Hepatocyte (in vitro differentiated cells): Measurements from ENCODE around the gene MAGED4. TPM values are rescaled to one million over a fixed set of nuclear protein-coding genes. Genes with fewer than 3 reads are reported as not detected.
"Not testable (repeated sequence)": the region's sequence is repeated elsewhere in the genome, so short reads cannot be mapped to it uniquely, and the experiment has no call there.

Experiments
- DNase-seq: peaks from one replicate; pipeline ENCODE4 v3.0.0-alpha.2; 2016; ENCODE audit warnings: low spot score
- H2AFZ ChIP-seq: fragments of 200-600 bp; sonication (generic); 2 replicates; pipeline ENCODE4 v1.6.0; 2016; ENCODE audit warnings: antibody characterized with exemption, mild to moderate bottlenecking
- H3K27ac ChIP-seq: fragments of 200-600 bp; sonication (generic); 2 replicates; pipeline ENCODE4 v1.5.1; 2016; ENCODE audit warnings: mild to moderate bottlenecking
- H3K27me3 ChIP-seq: fragments of 200-600 bp; sonication (generic); 2 replicates; pipeline ENCODE4 v1.6.1; 2016
- H3K36me3 ChIP-seq: fragments of 200-600 bp; sonication (generic); replicated peaks from 2 replicates; pipeline ENCODE4 v1.5.1; 2016; ENCODE audit warnings: low read depth; ENCODE audit not compliant: insufficient read depth
- H3K4me1 ChIP-seq: fragments of 200-600 bp; sonication (generic); 2 replicates; pipeline ENCODE4 v1.5.1; 2016; ENCODE audit warnings: mild to moderate bottlenecking, moderate library complexity; ENCODE audit not compliant: insufficient read depth
- H3K4me2 ChIP-seq: fragments of 200-600 bp; sonication (generic); 2 replicates; pipeline ENCODE4 v1.6.0; 2016
- H3K4me3 ChIP-seq: fragments of 200-600 bp; sonication (generic); 2 replicates; pipeline ENCODE4 v1.5.1; 2016; ENCODE audit warnings: mild to moderate bottlenecking
- H3K79me2 ChIP-seq: fragments of 200-600 bp; sonication (generic); 2 replicates; pipeline ENCODE4 v1.6.0; 2017; ENCODE audit warnings: mild to moderate bottlenecking
- H3K9me2 ChIP-seq: fragments of 200-600 bp; sonication (generic); replicated peaks from 2 replicates; pipeline ENCODE4 v1.6.0; 2017; ENCODE audit warnings: mild to moderate bottlenecking; ENCODE audit not compliant: insufficient read depth
- H3K9me3 ChIP-seq: fragments of 200-600 bp; sonication (generic); 2 replicates; pipeline ENCODE4 v1.5.1; 2016; ENCODE audit warnings: low read depth, mild to moderate bottlenecking
- H4K20me1 ChIP-seq: fragments of 200-600 bp; sonication (generic); 2 replicates; pipeline ENCODE4 v1.6.0; 2016; ENCODE audit warnings: mild to moderate bottlenecking; ENCODE audit not compliant: insufficient read depth, poor library complexity, severe bottlenecking
- EZH2 ChIP-seq: fragments of 200-600 bp; sonication (generic); IDR thresholded peaks from 2 replicates; pipeline ENCODE4 v1.6.1; 2016; ENCODE audit warnings: antibody characterized with exemption, mild to moderate bottlenecking, borderline replicate concordance
- EZH2phosphoT487 ChIP-seq: fragments of 200-600 bp; sonication (generic); IDR thresholded peaks from one replicate; pipeline ENCODE4 v1.6.1; 2018; ENCODE audit warnings: antibody characterized with exemption, mild to moderate bottlenecking, low read depth, moderate library complexity; ENCODE audit not compliant: unreplicated experiment, severe bottlenecking
- WGBS: methylation state at CpG from one replicate; pipeline ENCODE4 v1.1.6; 2016; ENCODE audit warnings: low lambda C conversion rate; ENCODE audit errors: missing lambda C conversion rate; 5-methylcytosine and 5-hydroxymethylcytosine counted together
- polyA plus RNA-seq: library from polyadenylated mRNA; unstranded; fragments of >200 nt; fragmentation: Nextera tagmentation; extraction: Ambion mirVana; gene quantifications from 2 replicates; pipeline ENCODE4 v1.2.1, GENCODE V29; 2016
- total RNA-seq: library from RNA; depleted of rRNA; stranded (reverse); fragments of >200 nt; gene quantifications from 2 replicates; pipeline ENCODE4 v1.2.3, GENCODE V29; 2014
- TF ChIP-seq, protein P1 (sequence below): fragments of 200-600 bp; sonication (generic); IDR thresholded peaks from 2 replicates; pipeline ENCODE4 v1.5.1; 2016; ENCODE audit warnings: antibody characterized with exemption, mild to moderate bottlenecking; ENCODE audit not compliant: poor library complexity

Gene MAGED4, protein sequence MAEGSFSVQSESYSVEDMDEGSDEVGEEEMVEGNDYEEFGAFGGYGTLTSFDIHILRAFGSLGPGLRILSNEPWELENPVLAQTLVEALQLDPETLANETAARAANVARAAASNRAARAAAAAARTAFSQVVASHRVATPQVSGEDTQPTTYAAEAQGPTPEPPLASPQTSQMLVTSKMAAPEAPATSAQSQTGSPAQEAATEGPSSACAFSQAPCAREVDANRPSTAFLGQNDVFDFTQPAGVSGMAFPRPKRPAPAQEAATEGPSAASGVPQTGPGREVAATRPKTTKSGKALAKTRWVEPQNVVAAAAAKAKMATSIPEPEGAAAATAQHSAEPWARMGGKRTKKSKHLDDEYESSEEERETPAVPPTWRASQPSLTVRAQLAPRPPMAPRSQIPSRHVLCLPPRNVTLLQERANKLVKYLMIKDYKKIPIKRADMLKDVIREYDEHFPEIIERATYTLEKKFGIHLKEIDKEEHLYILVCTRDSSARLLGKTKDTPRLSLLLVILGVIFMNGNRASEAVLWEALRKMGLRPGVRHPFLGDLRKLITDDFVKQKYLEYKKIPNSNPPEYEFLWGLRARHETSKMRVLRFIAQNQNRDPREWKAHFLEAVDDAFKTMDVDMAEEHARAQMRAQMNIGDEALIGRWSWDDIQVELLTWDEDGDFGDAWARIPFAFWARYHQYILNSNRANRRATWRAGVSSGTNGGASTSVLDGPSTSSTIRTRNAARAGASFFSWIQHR
- total RNA-seq = 59.1 and 101 TPM in 2 replicates
- polyA plus RNA-seq = 61.7 and 69.3 TPM in 2 replicates

DNA sequence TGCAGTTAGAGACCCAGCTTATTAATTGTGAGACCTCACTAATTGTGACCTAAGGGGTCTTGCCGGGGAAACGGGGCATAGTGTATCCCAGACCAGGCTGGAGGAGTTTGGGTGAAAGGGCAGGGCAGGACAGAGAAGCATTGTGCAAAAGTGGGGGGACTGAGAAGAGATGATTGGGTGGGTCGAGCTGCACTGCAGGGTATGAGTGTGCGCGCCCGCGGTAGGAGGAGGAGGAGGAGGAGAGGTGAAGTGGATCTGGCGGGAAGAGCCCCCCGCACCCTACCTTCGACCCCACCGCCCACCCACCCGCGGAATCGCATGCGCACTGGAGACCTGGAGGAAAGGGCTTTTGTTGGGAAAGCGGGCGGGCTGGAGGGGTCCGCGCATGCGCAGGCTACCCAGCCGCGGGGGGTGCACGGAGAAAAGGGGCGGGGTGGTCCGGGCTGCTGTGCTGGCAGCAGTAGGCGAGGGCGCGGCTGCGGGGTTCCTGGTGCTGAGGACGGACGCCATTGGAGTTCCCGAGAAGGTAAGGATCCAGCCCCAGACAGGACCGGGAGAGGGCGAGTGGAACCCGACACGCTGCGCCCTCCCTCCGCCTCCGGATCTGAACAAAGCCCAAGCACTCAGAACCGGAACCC lies at the start of gene MAGED4:
MAGED4 (plus strand) TSS at position 449 of the 638 bp plus-strand sequence. CDS start 1,035 bp downstream, outside the sequence.
- H3K27me3 ChIP-seq, H2AFZ ChIP-seq, H3K36me3 ChIP-seq, H3K4me1 ChIP-seq, H3K4me3 ChIP-seq, H3K27ac ChIP-seq, H3K9me3 ChIP-seq, H3K9me2 ChIP-seq, H3K79me2 ChIP-seq, H4K20me1 ChIP-seq, H3K4me2 ChIP-seq, DNase-seq: not testable (repeated sequence)
- no CpG with 5 or more reads among the region's 40 CpGs for WGBS

DNA sequence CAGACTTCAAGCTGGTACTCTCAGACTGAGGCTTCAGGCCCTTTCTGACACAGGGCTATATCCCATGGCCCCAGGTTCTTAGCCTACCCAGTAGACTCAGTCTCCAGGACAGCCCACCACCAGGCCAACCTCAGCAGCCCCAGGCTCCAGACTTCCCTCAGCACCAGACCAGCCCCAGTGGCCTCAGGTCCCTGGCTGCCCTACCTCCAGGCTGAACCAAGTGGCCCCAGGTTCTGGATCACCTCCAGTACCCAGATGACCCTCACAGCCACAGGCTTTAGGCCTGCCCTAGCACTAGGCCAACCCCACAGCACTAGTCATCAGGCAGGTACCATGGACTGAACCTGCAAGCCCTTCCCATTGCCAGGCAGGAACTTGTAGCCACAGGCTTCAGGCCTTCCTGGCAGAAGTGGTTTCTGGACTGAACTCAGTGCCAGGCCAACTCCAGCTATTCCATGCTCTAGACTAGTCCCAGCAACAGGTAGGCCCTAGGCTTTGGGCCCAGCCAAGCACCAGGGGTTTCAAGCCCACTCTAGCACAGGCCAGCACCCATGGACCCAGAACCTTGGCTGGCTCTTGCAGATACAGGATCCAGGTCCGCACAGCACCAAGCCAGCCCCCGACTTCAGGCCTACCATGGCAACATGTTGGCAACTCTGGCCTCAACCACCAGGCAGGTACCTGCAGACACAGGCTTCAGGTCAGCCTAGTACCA lies 45.7 kb upstream of the MAGED4 start:
- H3K27ac ChIP-seq = no peak overlapping the region
- no peak overlapping the region for H3K4me2 ChIP-seq
- no peak overlapping the region for H3K4me3 ChIP-seq

DNA sequence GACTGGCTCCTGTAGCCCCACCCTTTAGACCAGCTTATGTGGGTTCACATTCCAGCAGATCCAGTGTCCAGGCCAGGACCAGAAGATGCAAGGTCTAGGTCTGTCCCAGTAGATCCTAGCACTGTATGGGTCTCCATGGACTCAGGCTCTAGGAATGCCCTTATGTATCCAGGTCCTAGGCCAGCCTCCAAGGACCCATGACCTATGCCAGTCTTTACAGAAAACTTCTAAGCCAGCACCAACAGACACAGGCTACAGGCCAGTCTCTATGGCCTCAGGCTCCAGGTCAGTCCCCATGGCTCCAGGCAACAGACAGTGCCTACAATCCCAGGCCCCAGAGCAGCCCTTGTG lies 45.2 kb upstream of the MAGED4 start:
- no peak overlapping the region for H2AFZ ChIP-seq
- no peak overlapping the region for H3K4me2 ChIP-seq
- no peaks in the 10 kb centered on the region for H3K27me3 ChIP-seq
- H3K27ac ChIP-seq = no peak overlapping the region
- TF ChIP-seq EZH2 (no peak), EZH2phosphoT487 (no peak)
- TF ChIP-seq, protein P1, sequence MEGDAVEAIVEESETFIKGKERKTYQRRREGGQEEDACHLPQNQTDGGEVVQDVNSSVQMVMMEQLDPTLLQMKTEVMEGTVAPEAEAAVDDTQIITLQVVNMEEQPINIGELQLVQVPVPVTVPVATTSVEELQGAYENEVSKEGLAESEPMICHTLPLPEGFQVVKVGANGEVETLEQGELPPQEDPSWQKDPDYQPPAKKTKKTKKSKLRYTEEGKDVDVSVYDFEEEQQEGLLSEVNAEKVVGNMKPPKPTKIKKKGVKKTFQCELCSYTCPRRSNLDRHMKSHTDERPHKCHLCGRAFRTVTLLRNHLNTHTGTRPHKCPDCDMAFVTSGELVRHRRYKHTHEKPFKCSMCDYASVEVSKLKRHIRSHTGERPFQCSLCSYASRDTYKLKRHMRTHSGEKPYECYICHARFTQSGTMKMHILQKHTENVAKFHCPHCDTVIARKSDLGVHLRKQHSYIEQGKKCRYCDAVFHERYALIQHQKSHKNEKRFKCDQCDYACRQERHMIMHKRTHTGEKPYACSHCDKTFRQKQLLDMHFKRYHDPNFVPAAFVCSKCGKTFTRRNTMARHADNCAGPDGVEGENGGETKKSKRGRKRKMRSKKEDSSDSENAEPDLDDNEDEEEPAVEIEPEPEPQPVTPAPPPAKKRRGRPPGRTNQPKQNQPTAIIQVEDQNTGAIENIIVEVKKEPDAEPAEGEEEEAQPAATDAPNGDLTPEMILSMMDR = no peak
- H3K9me2 ChIP-seq = no peaks in the 10 kb centered on the region
- H4K20me1 ChIP-seq = no peaks in the 10 kb centered on the region
- no peaks in the 10 kb centered on the region for H3K9me3 ChIP-seq
- H3K4me3 ChIP-seq = no peak overlapping the region
- DNase-seq = no peak
- no peaks in the 10 kb centered on the region for H3K79me2 ChIP-seq
- no peaks in the 10 kb centered on the region for H3K4me1 ChIP-seq
- no peaks in the 10 kb centered on the region for H3K36me3 ChIP-seq

More for the DNA sequence above, 45.7 kb upstream of the MAGED4 start:
- WGBS = 97% methylated on average over 2 of the region's 2 CpGs
- H4K20me1 ChIP-seq = no peaks in the 10 kb centered on the region
- H2AFZ ChIP-seq = no peak overlapping the region
- H3K9me3 ChIP-seq = no peaks in the 10 kb centered on the region
- no peaks in the 10 kb centered on the region for H3K79me2 ChIP-seq
- no peak for DNase-seq
- H3K27me3 ChIP-seq = no peaks in the 10 kb centered on the region
- no peaks in the 10 kb centered on the region for H3K4me1 ChIP-seq
- TF ChIP-seq, protein P1 = no peak
- TF ChIP-seq EZH2phosphoT487 (no peak), EZH2 (no peak)
- H3K36me3 ChIP-seq = no peaks in the 10 kb centered on the region
- no peaks in the 10 kb centered on the region for H3K9me2 ChIP-seq

DNA sequence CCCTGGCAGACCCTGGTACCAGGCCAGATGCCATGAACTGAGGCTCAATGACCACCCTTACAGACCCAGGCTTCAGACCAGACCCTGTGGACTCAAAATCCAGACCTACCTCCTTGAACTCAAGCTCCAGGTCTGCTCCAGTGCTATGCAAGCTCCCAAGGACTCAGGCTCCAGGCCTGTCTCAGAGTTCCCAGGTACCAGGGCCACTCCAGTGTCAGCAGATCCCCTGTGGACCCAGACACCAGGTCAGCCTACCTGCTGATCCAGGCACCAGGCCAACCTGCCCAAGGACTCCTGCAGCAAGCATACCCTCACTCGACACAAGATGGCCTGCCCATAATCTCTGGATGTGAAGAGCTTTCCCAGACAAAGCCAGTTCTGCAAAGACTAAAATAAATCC lies 44.7 kb upstream of the MAGED4 start:
- Histone ChIP-seq H3K27ac (no peak overlapping the region), H4K20me1 (no peaks in the 10 kb centered on the region), H3K27me3 (no peaks in the 10 kb centered on the region), H3K4me3 (no peak overlapping the region), H3K79me2 (no peaks in the 10 kb centered on the region), H2AFZ (no peak overlapping the region), H3K9me3 (no peaks in the 10 kb centered on the region), H3K36me3 (no peaks in the 10 kb centered on the region), H3K4me2 (no peak overlapping the region), H3K9me2 (no peaks in the 10 kb centered on the region), H3K4me1 (no peaks in the 10 kb centered on the region)
- no peak for DNase-seq
- TF ChIP-seq EZH2 = no peak
- 68% methylated on average over 1 of the region's 1 CpG for WGBS

DNA sequence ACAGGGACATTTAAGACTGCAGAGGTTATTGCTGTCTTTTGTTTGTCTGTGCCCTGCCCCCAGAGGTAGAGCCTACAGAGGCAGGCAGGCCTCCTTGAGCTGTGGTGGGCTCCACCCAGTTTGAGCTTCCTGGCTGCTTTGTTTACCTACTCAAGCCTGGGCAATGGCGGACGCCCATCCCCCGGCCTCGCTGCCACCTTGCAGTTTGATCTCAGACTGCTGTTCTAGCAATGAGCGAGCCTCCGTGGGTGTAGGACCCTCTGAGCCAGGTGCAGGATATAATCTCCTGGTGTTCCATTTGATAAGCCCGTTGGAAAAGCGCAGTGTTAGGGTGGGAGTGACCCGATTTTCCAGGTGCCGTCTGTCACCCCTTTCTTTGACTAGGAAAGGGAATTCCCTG lies 34.0 kb upstream of the MAGED4 start:
- H4K20me1 ChIP-seq, H3K36me3 ChIP-seq, H3K27ac ChIP-seq, DNase-seq, H3K4me1 ChIP-seq, H3K9me2 ChIP-seq, H3K4me3 ChIP-seq, H3K79me2 ChIP-seq, H2AFZ ChIP-seq, H3K27me3 ChIP-seq, H3K4me2 ChIP-seq, H3K9me3 ChIP-seq: not testable (repeated sequence)
- WGBS = 76% methylated on average over 10 of the region's 10 CpGs

DNA sequence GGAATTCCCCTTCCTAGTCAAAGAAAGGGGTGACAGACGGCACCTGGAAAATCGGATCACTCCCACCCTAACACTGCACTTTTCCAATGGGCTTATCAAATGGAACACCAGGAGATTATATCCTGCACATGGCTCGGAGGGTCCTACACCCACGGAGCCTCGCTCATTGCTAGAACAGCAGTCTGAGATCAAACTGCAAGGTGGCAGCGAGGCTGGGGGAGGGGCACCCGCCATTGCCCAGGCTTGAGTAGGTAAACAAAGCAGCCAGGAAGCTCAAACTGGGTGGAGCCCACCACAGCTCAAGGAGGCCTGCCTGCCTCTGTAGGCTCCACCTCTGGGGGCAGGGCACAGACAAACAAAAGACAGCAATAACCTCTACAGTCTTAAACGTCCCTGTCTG lies 24.5 kb upstream of the MAGED4 start:
- H3K4me1 ChIP-seq, H3K36me3 ChIP-seq, H2AFZ ChIP-seq, DNase-seq, H3K27me3 ChIP-seq, H3K4me2 ChIP-seq, H4K20me1 ChIP-seq, H3K4me3 ChIP-seq, H3K9me3 ChIP-seq, H3K79me2 ChIP-seq, H3K9me2 ChIP-seq, H3K27ac ChIP-seq: not testable (repeated sequence)
- WGBS = 68% methylated on average over 8 of the region's 8 CpGs
